Measurements from ENCODE around the gene TTC32. TPM values are rescaled to one million over a fixed set of nuclear protein-coding genes. Genes with fewer than 3 reads are reported as not detected.

Gene TTC32
- total RNA-seq (10 to 100 TPM in 4 of 9 donors, 1 to 10 TPM in 5; 2.1 to 21.7 (median 8.7) TPM), polyA plus RNA-seq (10 to 100 TPM; 10.0 to 43.9 (median 34.3) TPM)
- long read RNA-seq, donor 1, transcript TTC32-201 (3 exons, 822 nt), result major isoform, 6 of 7 reads
- long read RNA-seq, donor 1, partial matches to known transcripts, result 0 of 7 reads
- long read RNA-seq, donor 1, other reads (novel, unspliced or antisense), result 0 of 7 reads
- long read RNA-seq, donor 2, partial matches to known transcripts, result 0 of 6 reads
- long read RNA-seq, donor 2, other reads (novel, unspliced or antisense), result 5 of 6 reads
- long read RNA-seq, donor 3, partial matches to known transcripts, result 0 of 3 reads
- long read RNA-seq, donor 3, other reads (novel, unspliced or antisense), result 0 of 3 reads
- long read RNA-seq, donor 4, partial matches to known transcripts, result 0 of 2 reads
- long read RNA-seq, donor 4, other reads (novel, unspliced or antisense), result 1 of 2 reads
- long read RNA-seq, donor 5, partial matches to known transcripts, result 0 of 10 reads
- long read RNA-seq, donor 5, other reads (novel, unspliced or antisense), result 9 of 10 reads
- long read RNA-seq, donor 6, partial matches to known transcripts, result 0 of 2 reads
- long read RNA-seq, donor 6, other reads (novel, unspliced or antisense), result 0 of 2 reads
- long read RNA-seq, donor 7, partial matches to known transcripts, result 0 of 3 reads
- long read RNA-seq, donor 7, other reads (novel, unspliced or antisense), result 0 of 3 reads
- long read RNA-seq, donor 8, partial matches to known transcripts, result 11 of 15 reads
- long read RNA-seq, donor 8, other reads (novel, unspliced or antisense), result 0 of 15 reads
- long read RNA-seq, donor 9, partial matches to known transcripts, result 0 of 4 reads
- long read RNA-seq, donor 9, other reads (novel, unspliced or antisense), result 0 of 4 reads
- long read RNA-seq, donor 10, partial matches to known transcripts, result 9 of 14 reads
- long read RNA-seq, donor 10, other reads (novel, unspliced or antisense), result 0 of 14 reads

DNA sequence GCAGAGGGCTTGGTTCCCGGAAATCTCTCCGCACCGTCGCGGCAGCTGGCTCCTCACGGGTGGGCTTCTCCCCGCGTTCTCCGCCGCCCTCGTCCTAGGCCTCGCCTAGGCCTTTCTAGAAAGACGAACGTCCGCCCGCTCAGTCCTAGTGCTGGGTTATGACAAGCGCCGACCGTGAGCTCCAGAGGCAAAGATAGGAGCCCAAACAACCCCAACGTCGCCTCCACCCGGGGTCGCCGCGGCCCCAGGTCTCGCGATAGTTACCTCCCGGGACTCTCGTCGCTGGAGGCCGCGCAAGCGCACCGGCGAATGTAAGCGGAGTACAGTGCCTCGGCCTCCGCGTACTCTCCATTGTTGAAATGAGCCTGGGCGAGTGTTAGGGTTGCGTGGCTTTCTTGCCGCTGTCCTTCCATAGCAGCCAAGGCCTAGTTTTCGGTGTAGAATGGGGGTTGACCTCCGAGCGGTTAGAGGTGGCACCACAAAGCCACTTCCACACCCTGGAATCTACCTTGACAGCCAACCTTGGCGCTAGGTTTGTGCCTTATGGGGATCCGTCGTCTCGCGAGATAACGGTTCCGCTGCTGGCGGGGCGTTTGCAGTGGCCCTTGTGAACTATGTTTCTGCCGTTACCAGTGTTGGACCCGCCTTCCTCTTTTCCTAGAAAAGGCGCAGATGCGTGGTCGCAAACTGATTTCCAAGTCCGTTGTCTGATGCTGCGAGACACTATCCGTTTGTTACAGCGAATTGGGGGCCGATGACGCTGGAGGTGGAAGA, at the start of gene TTC32:
TSS of gene TTC32 (minus strand) at position 542 of the 774 bp plus-strand sequence. CDS start at position 413, 129 bp downstream.
- H3K27me3 ChIP-seq, result no peaks in the 10 kb centered on the region
- TF ChIP-seq, protein P1, sequence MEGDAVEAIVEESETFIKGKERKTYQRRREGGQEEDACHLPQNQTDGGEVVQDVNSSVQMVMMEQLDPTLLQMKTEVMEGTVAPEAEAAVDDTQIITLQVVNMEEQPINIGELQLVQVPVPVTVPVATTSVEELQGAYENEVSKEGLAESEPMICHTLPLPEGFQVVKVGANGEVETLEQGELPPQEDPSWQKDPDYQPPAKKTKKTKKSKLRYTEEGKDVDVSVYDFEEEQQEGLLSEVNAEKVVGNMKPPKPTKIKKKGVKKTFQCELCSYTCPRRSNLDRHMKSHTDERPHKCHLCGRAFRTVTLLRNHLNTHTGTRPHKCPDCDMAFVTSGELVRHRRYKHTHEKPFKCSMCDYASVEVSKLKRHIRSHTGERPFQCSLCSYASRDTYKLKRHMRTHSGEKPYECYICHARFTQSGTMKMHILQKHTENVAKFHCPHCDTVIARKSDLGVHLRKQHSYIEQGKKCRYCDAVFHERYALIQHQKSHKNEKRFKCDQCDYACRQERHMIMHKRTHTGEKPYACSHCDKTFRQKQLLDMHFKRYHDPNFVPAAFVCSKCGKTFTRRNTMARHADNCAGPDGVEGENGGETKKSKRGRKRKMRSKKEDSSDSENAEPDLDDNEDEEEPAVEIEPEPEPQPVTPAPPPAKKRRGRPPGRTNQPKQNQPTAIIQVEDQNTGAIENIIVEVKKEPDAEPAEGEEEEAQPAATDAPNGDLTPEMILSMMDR (IDR thresholded peaks at IDR 0.05), result no peak
- peak; percentile 69 to 89 for TF ChIP-seq POLR2A (IDR thresholded peaks at IDR 0.05)
- peak; percentile 92 to 97 (median 95) for DNase-seq
- peak within 1 kb of the TSS; percentile 64 to 89 (median 82) for H3K4me3 ChIP-seq
- H3K9me3 ChIP-seq (replicated peaks in 1 of 3), result no peaks in the 10 kb centered on the region
- H3K4me1 ChIP-seq (replicated peaks in 1 of 2), result peaks cover 0 to 47% of the 10 kb centered on the region in 2 donors
- no peaks in the 10 kb centered on the region for H3K36me3 ChIP-seq (replicated peaks in 1 of 2)
- peak within 1 kb of the TSS; percentile 58 to 94 (median 93) for H3K27ac ChIP-seq
- 0 to 1% (median 0%) methylated on average over 28 to 65 of the region's 65 CpGs for whole genome bisulfite sequencing, 4 donors
- intact Hi-C loops (cut with DNase I), result no loop called here

DNA sequence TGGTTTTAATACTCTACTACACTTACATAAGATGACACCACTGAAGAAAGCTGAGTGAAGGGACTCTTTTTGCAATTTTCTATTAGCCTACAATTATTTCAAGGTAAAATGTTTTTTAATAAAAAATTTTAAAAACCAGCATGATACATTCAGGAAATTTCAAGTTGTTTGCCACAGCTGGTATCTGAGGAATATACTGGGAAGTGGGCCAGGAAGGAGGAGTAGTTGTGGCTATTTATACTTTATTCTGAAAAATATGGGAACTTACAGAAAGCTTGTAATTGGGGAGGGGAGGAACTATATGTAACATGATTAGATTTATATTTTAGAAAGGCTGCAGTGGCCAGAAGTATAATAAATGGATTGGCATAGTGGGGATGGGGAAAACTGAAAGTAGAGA, 47.3 kb upstream of the TTC32 start:
- intact Hi-C loops (cut with DNase I), result no loop called here

DNA sequence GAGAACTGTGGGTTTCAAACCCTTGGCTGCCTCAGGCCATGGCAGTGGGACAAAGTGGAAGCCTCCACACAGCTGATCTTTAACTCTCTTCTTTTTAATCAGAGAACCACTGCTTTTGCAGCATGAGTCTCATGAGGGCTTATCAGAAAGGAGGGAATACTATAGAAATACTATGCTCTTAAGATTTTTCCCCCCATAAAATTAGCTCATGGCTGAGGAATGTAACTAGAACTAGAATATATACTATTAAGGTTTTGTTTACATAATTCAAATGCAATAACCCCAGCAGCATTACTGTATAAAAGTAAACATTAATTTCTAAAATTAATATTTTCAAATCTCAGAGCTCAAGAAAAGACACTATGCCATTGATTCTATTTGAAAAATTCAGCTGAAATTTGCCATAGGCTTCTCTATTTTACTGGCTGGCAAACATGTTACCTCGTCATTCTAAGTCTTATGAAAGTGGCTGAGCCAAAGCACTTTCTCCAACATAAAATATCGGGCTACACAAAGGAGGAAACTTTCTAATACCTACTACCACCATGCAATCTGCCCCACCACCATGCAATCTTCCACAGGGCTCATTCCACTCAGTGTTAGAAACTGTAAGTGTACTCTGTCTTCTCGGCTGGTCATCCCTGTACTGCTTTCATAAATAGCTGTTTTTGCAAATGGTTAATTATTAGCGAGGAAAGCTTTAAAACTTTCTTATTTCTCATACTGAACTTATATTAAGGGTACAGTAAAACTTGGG, 45.6 kb upstream of the TTC32 start:
- no peak for TF ChIP-seq POLR2A (IDR thresholded peaks at IDR 0.05)
- TF ChIP-seq, protein P1 (IDR thresholded peaks at IDR 0.05), result no peak
- Histone ChIP-seq H3K27me3 (no peaks in the 10 kb centered on the region), H3K27ac (no peak overlapping the region), H3K36me3 (replicated peaks in 1 of 2) (no peaks in the 10 kb centered on the region), H3K4me3 (no peak overlapping the region), H3K4me1 (replicated peaks in 1 of 2) (no peaks in the 10 kb centered on the region), H3K9me3 (replicated peaks in 1 of 3) (no peaks in the 10 kb centered on the region)
- DNase-seq, result no peak
- 92 to 96% (median 94%) methylated on average over 4 of the region's 4 CpGs for WGBS, 4 donors
- intact Hi-C loops (cut with DNase I), result no loop called here

More for the DNA sequence above, 47.3 kb upstream of the TTC32 start:
- Histone ChIP-seq H3K4me1 (replicated peaks in 1 of 2) (no peaks in the 10 kb centered on the region), H3K27ac (no peak overlapping the region), H3K4me3 (no peak overlapping the region), H3K9me3 (replicated peaks in 1 of 3) (no peaks in the 10 kb centered on the region), H3K27me3 (no peaks in the 10 kb centered on the region), H3K36me3 (replicated peaks in 1 of 2) (no peaks in the 10 kb centered on the region)
- peak in 1 of 7 donors; percentile 8 for DNase-seq
- TF ChIP-seq, protein P1 (IDR thresholded peaks at IDR 0.05), result no peak
- no peak for TF ChIP-seq POLR2A (IDR thresholded peaks at IDR 0.05)

Measured in adrenal gland (tissue), 19 donors.